SK-N-MC (cell line): ENCODE measurements around the gene PDZD2.

Source experiments
- DNase-seq: peaks from one replicate; pipeline ENCODE4 v3.0.0-alpha.2; 2011; ENCODE audit warnings: low read depth, low spot score
- H3K27ac ChIP-seq: fragments of 200-600 bp; sonication (generic); 2 replicates; pipeline ENCODE4 v1.5.1; 2016; ENCODE audit warnings: mixed run types
- H3K36me3 ChIP-seq: fragments of 200-600 bp; sonication (generic); 2 replicates; pipeline ENCODE4 v1.6.1; 2017; ENCODE audit warnings: antibody characterized with exemption, low read length, mixed read lengths; ENCODE audit not compliant: insufficient read depth
- H3K4me3 ChIP-seq: fragments of 200-600 bp; sonication (generic); 2 replicates; pipeline ENCODE4 v1.5.1; 2016
- H3K9ac ChIP-seq: fragments of 200-600 bp; sonication (generic); 2 replicates; pipeline ENCODE4 v1.8.0; 2017; ENCODE audit warnings: mixed run types, mixed read lengths; ENCODE audit not compliant: insufficient read length
- H3K9me3 ChIP-seq: fragments of 200-600 bp; sonication (generic); 2 replicates; pipeline ENCODE4 v1.6.1; 2017; ENCODE audit warnings: low read depth, mild to moderate bottlenecking, antibody characterized with exemption, low read length, moderate library complexity, mixed read lengths
- EZH2 ChIP-seq: fragments of 200-600 bp; sonication (generic); IDR thresholded peaks from one replicate; pipeline ENCODE4 v1.6.1; 2017; ENCODE audit warnings: antibody characterized with exemption
- FOXP2 ChIP-seq: optimal IDR thresholded peaks from 2 replicates; pipeline ENCODE3; 2011; ENCODE audit warnings: mild to moderate bottlenecking, moderate library complexity; ENCODE audit not compliant: insufficient read depth; ENCODE audit errors: extremely low read length, control extremely low read depth
- POLR2AphosphoS5 ChIP-seq: IDR thresholded peaks from 2 replicates; pipeline ENCODE4 v1.6.1; 2012; ENCODE audit warnings: mild to moderate bottlenecking, low read depth, low read length, borderline replicate concordance

Gene PDZD2

DNA sequence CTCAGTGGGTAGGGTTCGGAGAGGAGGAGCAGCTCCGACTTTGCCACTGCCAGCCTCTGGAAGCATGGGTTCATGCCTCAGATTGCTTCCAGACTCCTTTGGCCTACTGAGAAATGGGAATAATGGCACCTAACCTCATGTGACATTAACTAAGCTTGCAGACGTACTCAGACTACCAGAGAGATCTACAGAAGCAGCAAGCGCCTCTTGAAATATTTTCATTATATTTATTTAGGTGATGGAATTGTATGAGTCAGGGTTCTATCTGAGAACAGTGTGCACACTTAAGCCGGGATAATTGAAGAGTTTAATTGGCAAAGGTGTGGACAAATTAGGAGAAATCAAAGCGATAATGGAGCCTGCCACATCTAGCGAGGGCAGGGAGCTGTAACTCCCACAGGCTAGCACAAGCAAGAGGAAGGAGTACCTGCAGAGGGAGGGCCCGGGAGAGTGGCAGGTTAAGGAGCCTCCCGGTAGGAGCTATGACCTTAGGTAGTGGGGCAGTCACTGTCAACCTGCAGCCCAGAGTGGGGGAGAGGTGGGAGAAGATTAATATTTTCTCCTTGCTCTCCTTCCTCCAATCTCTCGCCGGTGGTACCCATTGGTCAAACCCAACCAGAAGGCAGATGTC lies 12.2 kb upstream of the PDZD2 start:
- no peak for DNase-seq
- H3K9me3 ChIP-seq, result no peaks in the 10 kb centered on the region
- no peak overlapping the region for H3K27ac ChIP-seq
- H3K9ac ChIP-seq, result no peak overlapping the region
- no peak for TF ChIP-seq FOXP2
- TF ChIP-seq EZH2, result no peak
- no peak for TF ChIP-seq POLR2AphosphoS5
- no peak overlapping the region for H3K4me3 ChIP-seq
- no peaks in the 10 kb centered on the region for H3K36me3 ChIP-seq

DNA sequence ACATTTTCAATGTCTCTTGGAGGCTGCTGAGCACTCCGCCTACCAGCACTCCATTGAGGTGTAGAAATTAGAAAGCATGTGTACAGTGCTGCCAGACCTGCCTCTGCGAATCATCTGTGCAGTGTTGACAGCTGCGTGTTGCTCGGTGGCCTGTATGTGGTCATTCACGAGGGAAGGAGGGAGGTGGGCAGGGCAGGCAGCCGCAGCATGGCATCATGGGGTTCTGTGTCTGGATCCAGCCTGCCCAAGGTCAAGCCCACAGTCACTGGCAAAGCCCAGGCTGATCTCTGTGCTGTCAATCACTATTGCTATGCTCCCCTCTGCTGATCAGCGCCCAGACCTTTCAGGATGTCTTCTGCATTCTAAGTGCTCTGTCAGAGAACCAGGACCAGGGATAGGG lies 8.0 kb upstream of the PDZD2 start:
- Histone ChIP-seq H3K9me3 (no peaks in the 10 kb centered on the region), H3K36me3 (no peaks in the 10 kb centered on the region), H3K9ac (no peak overlapping the region), H3K27ac (no peak overlapping the region), H3K4me3 (no peak overlapping the region)
- no peak for DNase-seq
- no peak for TF ChIP-seq FOXP2
- TF ChIP-seq EZH2, result no peak
- TF ChIP-seq POLR2AphosphoS5, result no peak

DNA sequence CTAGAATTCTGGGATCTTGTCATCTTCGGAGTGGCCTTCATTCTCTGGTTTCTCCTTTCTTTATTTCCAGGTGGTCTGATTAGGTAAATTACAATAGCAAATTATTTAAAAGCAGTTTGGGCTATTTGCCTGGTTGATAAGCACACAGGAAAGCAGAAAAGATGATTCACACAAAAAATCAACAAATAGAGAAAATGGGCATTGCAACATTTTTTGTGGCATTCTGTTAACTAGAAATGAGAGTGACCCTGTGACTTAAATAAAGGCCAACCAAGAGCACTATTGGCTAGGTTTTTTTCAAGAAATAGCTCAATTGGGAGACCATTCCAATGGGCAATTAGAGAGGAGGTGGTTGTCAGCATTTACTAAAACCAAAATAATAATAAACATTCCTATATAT lies 6.5 kb upstream of the PDZD2 start:
- no peaks in the 10 kb centered on the region for H3K9me3 ChIP-seq
- no peak overlapping the region for H3K4me3 ChIP-seq
- H3K9ac ChIP-seq, result no peak overlapping the region
- DNase-seq, result no peak
- no peaks in the 10 kb centered on the region for H3K36me3 ChIP-seq
- no peak for TF ChIP-seq EZH2
- no peak for TF ChIP-seq FOXP2
- TF ChIP-seq POLR2AphosphoS5, result no peak
- no peak overlapping the region for H3K27ac ChIP-seq

DNA sequence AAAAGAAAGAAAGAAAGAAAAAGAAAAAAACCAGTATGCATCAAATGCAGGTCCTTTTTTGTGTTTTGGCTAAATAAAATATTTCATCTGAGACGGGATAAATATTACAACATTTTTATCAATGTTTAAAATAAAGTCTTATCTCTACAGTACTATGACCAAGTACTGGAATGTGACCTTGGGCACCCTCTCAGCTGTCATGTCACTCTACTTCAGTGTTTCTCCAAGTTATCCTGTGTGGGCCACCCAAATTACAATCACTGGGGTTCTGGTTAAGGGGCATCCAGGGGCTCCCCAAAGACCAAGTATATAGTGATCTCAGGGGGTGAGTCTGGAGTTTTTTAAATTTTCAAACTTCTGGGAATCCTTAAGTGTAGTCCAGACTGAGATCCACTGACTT lies 3.5 kb upstream of the PDZD2 start:
- TF ChIP-seq FOXP2, result no peak
- TF ChIP-seq EZH2, result no peak
- TF ChIP-seq POLR2AphosphoS5, result no peak
- Histone ChIP-seq H3K9ac (no peak overlapping the region), H3K9me3 (no peaks in the 10 kb centered on the region), H3K36me3 (no peaks in the 10 kb centered on the region), H3K4me3 (no peak overlapping the region), H3K27ac (no peak overlapping the region)
- no peak for DNase-seq

DNA sequence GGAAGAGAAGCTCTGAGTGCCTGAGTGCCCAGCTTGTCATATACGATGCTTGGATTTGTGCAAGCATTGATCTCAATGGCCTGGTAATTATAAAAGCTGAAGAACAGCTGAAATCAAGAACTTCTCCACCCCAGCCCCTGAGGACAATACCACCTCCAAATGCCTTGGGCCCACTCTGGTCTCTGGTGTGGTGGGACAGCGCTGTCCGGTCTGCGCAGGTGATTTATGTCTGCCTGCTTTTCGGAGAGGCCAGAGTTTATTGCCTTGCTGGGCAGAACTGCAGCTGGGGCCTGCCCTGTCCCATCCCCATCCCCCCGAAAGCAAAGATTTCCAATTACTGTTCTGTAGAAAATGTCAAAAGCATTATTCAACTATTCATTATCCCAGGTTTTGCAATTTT lies 1.1 kb upstream of the PDZD2 start:
- no peaks in the 10 kb centered on the region for H3K36me3 ChIP-seq
- H3K9ac ChIP-seq, result peak overlapping the region; percentile 48
- DNase-seq, result no peak
- TF ChIP-seq EZH2, result no peak
- no peak for TF ChIP-seq POLR2AphosphoS5
- TF ChIP-seq FOXP2, result no peak
- peak overlapping the region; percentile 88 for H3K4me3 ChIP-seq
- H3K9me3 ChIP-seq, result no peaks in the 10 kb centered on the region
- no peak overlapping the region for H3K27ac ChIP-seq

DNA sequence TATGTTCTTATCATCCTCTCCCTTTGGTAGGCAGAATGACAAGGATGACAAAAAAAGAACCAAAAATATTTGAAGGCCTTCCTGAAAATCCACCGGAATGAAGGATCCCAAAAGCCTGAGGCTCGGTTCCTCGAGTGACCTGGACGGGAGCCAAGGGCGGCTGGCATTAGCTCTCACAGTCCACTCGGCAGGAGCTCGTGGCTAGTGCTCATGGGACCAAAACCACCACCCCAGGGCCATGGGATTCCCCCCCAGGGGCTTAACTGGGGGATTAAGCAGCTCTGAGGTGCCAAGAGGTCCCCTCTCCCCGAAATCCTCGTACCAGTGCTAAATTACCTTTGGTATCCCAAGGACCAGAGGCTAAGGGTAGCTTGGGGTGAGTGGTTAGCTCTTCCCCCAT lies 586 bp upstream of the PDZD2 start:
- TF ChIP-seq EZH2 (no peak), POLR2AphosphoS5 (no peak), FOXP2 (no peak)
- H3K36me3 ChIP-seq, result no peaks in the 10 kb centered on the region
- no peak for DNase-seq
- peak overlapping the region; percentile 48 for H3K9ac ChIP-seq
- peak overlapping the region; percentile 88 for H3K4me3 ChIP-seq
- no peaks in the 10 kb centered on the region for H3K9me3 ChIP-seq
- H3K27ac ChIP-seq, result no peak overlapping the region

DNA sequence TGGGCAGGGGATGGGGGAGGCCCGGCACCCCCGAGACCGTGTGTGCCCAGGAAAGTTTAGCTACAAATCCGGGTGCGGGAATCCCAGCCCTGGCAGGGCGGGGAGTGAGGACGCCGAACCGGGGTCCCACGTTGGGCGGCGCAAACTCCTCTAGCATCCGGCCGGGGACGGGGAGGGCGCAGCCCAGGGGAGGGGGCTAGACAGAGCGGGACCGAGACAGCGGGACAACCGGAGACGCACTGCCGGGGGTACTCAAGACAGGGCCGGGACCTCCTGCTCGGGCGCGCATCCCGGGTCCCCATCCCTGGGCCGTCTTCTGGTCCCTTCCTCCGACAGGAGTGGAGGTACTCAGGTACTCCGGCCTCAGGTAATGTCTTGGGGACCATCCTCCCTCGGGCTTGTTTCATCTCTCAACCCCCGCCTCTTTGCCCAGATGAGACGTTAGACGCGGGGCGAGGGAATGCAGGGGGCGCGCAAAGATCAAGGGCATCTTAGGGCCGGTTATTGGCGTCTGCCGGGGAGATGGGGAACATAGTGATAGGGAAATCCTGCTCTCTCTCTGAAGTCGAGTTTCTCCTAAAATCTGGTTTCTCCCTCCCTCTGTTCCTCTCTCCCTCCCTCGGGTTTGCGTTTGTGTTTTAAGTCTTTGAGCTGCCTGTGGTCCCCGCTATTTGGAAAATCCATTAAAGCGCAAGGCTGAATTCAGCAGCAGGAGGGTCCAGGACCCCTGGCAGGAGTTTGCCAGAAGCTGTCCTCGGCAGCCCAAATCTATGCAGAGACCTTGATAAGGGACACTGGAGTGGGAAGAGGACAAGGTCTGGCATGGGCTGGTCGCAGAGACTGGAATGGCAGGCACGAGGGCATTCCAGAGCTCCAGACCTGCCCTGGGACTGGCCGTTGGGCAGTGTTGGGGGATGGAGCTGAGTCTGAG lies 815 bp downstream of the PDZD2 start:
- H3K27ac ChIP-seq, result no peak overlapping the region
- no peak for TF ChIP-seq POLR2AphosphoS5
- TF ChIP-seq FOXP2, result no peak
- no peak for TF ChIP-seq EZH2
- no peaks in the 10 kb centered on the region for H3K9me3 ChIP-seq
- H3K9ac ChIP-seq, result no peak overlapping the region
- H3K4me3 ChIP-seq, result peak overlapping the region; percentile 88
- DNase-seq, result no peak
- no peaks in the 10 kb centered on the region for H3K36me3 ChIP-seq

DNA sequence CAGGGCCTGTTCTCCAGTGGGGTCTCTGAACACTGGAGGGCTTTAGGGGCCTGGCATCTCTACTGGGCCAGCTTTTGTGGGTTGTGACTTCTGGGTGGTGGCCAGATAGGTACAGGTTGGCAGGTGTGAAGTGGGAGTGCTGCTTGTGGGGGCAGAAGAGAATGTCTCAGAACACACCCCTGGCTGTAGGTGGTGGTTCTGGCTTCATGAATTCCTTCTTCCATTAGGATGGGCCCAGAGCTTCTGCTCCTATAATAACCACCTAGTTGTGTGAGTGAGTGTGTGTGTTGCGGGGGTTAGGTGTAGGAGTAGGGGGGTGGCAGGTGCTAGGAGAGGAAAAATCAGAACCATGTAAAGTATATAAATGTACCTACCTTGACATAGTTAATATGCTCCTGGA lies 1.6 kb downstream of the PDZD2 start:
- Histone ChIP-seq H3K9me3 (no peaks in the 10 kb centered on the region), H3K4me3 (no peak overlapping the region), H3K27ac (no peak overlapping the region), H3K9ac (no peak overlapping the region), H3K36me3 (no peaks in the 10 kb centered on the region)
- DNase-seq, result no peak
- TF ChIP-seq FOXP2, result no peak
- no peak for TF ChIP-seq EZH2
- TF ChIP-seq POLR2AphosphoS5, result no peak
